Measurements from ENCODE around the gene IGSF6. TPM values are rescaled to one million over a fixed set of nuclear protein-coding genes. Genes with fewer than 3 reads are reported as not detected.
"Not testable (repeated sequence)": the region's sequence is repeated elsewhere in the genome, so short reads cannot be mapped to it uniquely, and the experiment has no call there.

IGSF6 gene
- total RNA-seq, 1 experiment from 2014 or later, result not detected

GRCh38 chr16:21629616-21630539 lies 22.5 kb downstream of the IGSF6 start:
- not testable (repeated sequence) for H3K9ac ChIP-seq (ENCODE audit: extremely low read depth, insufficient read length, low read length); H4K20me1 ChIP-seq (ENCODE audit: control insufficient read depth, insufficient read depth, insufficient read length); H3K18ac ChIP-seq (ENCODE audit: insufficient read length, low read depth, low read length); H2BK12ac ChIP-seq (ENCODE audit: insufficient read length, low read depth, low read length); H3K23ac ChIP-seq (ENCODE audit: insufficient read length, low read depth, low read length); H4K5ac ChIP-seq (ENCODE audit: insufficient read length, low read depth, low read length); H3K9me3 ChIP-seq (ENCODE audit: control insufficient read depth, low read depth, low read length); H3K14ac ChIP-seq (ENCODE audit: insufficient read depth, low read length); H3K79me2 ChIP-seq (ENCODE audit: insufficient read depth, low read length); H3K27ac ChIP-seq (ENCODE audit: insufficient read length, low read depth, low read length); H2BK15ac ChIP-seq (ENCODE audit: low read depth, low read length); H4K8ac ChIP-seq (replicated peaks; ENCODE audit: insufficient read length, low read depth, low read length); H3K23me2 ChIP-seq (ENCODE audit: insufficient read length, low read depth, low read length, poor library complexity, severe bottlenecking); H3K4me2 ChIP-seq (ENCODE audit: insufficient read depth, insufficient read length, low read length); H3K4me3 Mint-ChIP-seq; H2AK5ac ChIP-seq (ENCODE audit: insufficient read length, low read length); H3T11ph ChIP-seq (ENCODE audit: low read length); H3K56ac ChIP-seq (ENCODE audit: insufficient read length, low read depth, low read length); H3K27me3 Mint-ChIP-seq (ENCODE audit: low read depth); H2AFZ ChIP-seq (ENCODE audit: low read length); H2BK5ac ChIP-seq (ENCODE audit: insufficient read length, low read length); H3K4me1 ChIP-seq (ENCODE audit: insufficient read depth, low read length); DNase-seq; H3K27me3 ChIP-seq (ENCODE audit: insufficient read depth, low read length); H2BK120ac ChIP-seq (ENCODE audit: low read depth, low read length, poor library complexity, severe bottlenecking); H2BK20ac ChIP-seq (ENCODE audit: low read depth, low read length, poor library complexity, severe bottlenecking); H4K91ac ChIP-seq (ENCODE audit: insufficient read length, low read depth, low read length); H3K79me1 ChIP-seq (ENCODE audit: insufficient read depth, low read depth, low read length, poor library complexity, severe bottlenecking); H3K4ac ChIP-seq (ENCODE audit: low read depth, low read length)
- H3K9me3 Mint-ChIP-seq, result peaks cover 16 to 18% of the 10 kb centered on the region in 2 experiments; a peak in 4 of 5 replicates
- H3K36me3 Mint-ChIP-seq (ENCODE audit: insufficient read depth in 1 of 3, low read depth in 3 of 3), result peaks cover 50 to 65% (median 51%) of the 10 kb centered on the region in 3 experiments
- H3K27ac Mint-ChIP-seq, result peak overlapping the region in 1 of 3 experiments; percentile 84; a peak in 1 of 7 replicates
- peaks cover 8 to 20% of the 10 kb centered on the region in 2 experiments; a peak in 3 of 4 replicates for H3K4me1 Mint-ChIP-seq
- WGBS (ENCODE audit: extremely low coverage, insufficient read length, low lambda C conversion rate), result no CpG with 5 or more reads among the region's 37 CpGs
